Neural cell (in vitro differentiated cells): ENCODE data around the gene CDKN1B. TPM values are rescaled to one million over a fixed set of nuclear protein-coding genes. Genes with fewer than 3 reads are reported as not detected.

Experiments
- H2AFZ ChIP-seq: fragments of 200-600, 300-800 bp; sonication (generic), shearing (Covaris generic); 2 replicates; pipeline ENCODE4 v1.6.0; 2014; ENCODE audit warnings: low read depth, mild to moderate bottlenecking, antibody characterized with exemption, low read length, moderate library complexity
- H3F3A ChIP-seq: fragments of 200-600 bp; shearing (Covaris generic); 2 replicates; pipeline ENCODE4 v1.6.1; 2016; ENCODE audit warnings: mild to moderate bottlenecking, moderate library complexity, mixed read lengths, antibody characterized with exemption, low read length; ENCODE audit not compliant: insufficient read depth, poor library complexity, severe bottlenecking
- H3K27ac ChIP-seq: fragments of 200-600, 300-800 bp; sonication (generic), shearing (Covaris generic); 2 replicates; pipeline ENCODE4 v1.5.1; 2014; ENCODE audit warnings: mild to moderate bottlenecking, low read length, moderate library complexity
- H3K27me3 ChIP-seq: fragments of 300-800, 200-600 bp; sonication (generic), shearing (Covaris generic); 2 replicates; pipeline ENCODE4 v1.6.0; 2014; ENCODE audit warnings: mild to moderate bottlenecking, low read depth, low read length, moderate library complexity; ENCODE audit not compliant: insufficient read depth
- H3K36me3 ChIP-seq: fragments of 300-800, 200-600 bp; sonication (generic), shearing (Covaris generic); 2 replicates; pipeline ENCODE4 v1.5.1; 2014; ENCODE audit warnings: mild to moderate bottlenecking, antibody characterized with exemption, low read length, moderate library complexity; ENCODE audit not compliant: insufficient read depth
- H3K4me2 ChIP-seq: fragments of 300-800, 200-600 bp; sonication (generic), shearing (Covaris generic); 2 replicates; pipeline ENCODE4 v1.6.0; 2014; ENCODE audit warnings: mild to moderate bottlenecking, low read length
- H3K4me3 ChIP-seq: fragments of 300-800, 200-600 bp; sonication (generic), shearing (Covaris generic); 2 replicates; pipeline ENCODE4 v1.5.1; 2014; ENCODE audit warnings: mild to moderate bottlenecking, low read length, moderate library complexity
- H3K79me2 ChIP-seq: fragments of 200-600 bp; shearing (Covaris generic); replicated peaks from 2 replicates; pipeline ENCODE4 v1.6.0; 2014; ENCODE audit warnings: mild to moderate bottlenecking, low read length, moderate library complexity; ENCODE audit not compliant: insufficient read depth
- H3K9ac ChIP-seq: fragments of 300-800, 200-600 bp; sonication (generic), shearing (Covaris generic); 2 replicates; pipeline ENCODE4 v1.6.1; 2016; ENCODE audit warnings: mild to moderate bottlenecking, low read length, mixed read lengths
- H3K9me2 ChIP-seq: fragments of 200-600 bp; shearing (Covaris generic); 2 replicates; pipeline ENCODE4 v1.6.1; 2016; ENCODE audit warnings: mild to moderate bottlenecking, low read length, mixed read lengths; ENCODE audit not compliant: insufficient read depth
- H3K9me3 ChIP-seq: fragments of 200-600, 300-800 bp; sonication (generic), shearing (Covaris generic); 2 replicates; pipeline ENCODE4 v1.6.1; 2016; ENCODE audit warnings: mild to moderate bottlenecking, mixed run types, low read length, moderate library complexity, mixed read lengths
- H4K20me1 ChIP-seq: fragments of 200-600 bp; shearing (Covaris generic); 2 replicates; pipeline ENCODE4 v1.6.1; 2016; ENCODE audit warnings: mild to moderate bottlenecking, mixed run types; ENCODE audit not compliant: insufficient read depth
- CTCF ChIP-seq: fragments of 450-650 bp; IDR thresholded peaks from 2 replicates; pipeline ENCODE4 v1.5.1; 2014; ENCODE audit warnings: antibody characterized with exemption, mild to moderate bottlenecking, moderate library complexity; ENCODE audit not compliant: poor library complexity, severe bottlenecking
- EP300 ChIP-seq: fragments of 450-650 bp; conservative IDR thresholded peaks from 2 replicates; pipeline ENCODE4 v1.6.1; 2014; ENCODE audit warnings: antibody characterized with exemption, mild to moderate bottlenecking, moderate library complexity; ENCODE audit not compliant: poor library complexity, severe bottlenecking
- EZH2 ChIP-seq: fragments of 200-600, 300-800 bp; shearing (Covaris generic), sonication (generic); IDR thresholded peaks from 2 replicates; pipeline ENCODE4 v1.6.1; 2014; ENCODE audit warnings: antibody characterized with exemption, low read length, borderline replicate concordance, mild to moderate bottlenecking; ENCODE audit not compliant: insufficient read depth, poor library complexity, severe bottlenecking
- MXI1 ChIP-seq: fragments of 450-650 bp; conservative IDR thresholded peaks from 2 replicates; pipeline ENCODE4 v1.6.1; 2014; ENCODE audit warnings: antibody characterized with exemption, mild to moderate bottlenecking; ENCODE audit not compliant: poor library complexity, severe bottlenecking
- POLR2AphosphoS5 ChIP-seq: IDR thresholded peaks from 2 replicates; pipeline ENCODE4 v1.6.1; 2012
- RAD21 ChIP-seq: fragments of 450-650 bp; conservative IDR thresholded peaks from 2 replicates; pipeline ENCODE4 v1.6.1; 2014; ENCODE audit warnings: antibody characterized with exemption, mild to moderate bottlenecking, moderate library complexity
- REST ChIP-seq: IDR thresholded peaks from 2 replicates; pipeline ENCODE4 v1.6.1; 2012; ENCODE audit warnings: borderline replicate concordance
- SMC3 ChIP-seq: fragments of 450-650 bp; conservative IDR thresholded peaks from 2 replicates; pipeline ENCODE4 v1.6.1; 2014; ENCODE audit warnings: antibody characterized with exemption, mild to moderate bottlenecking, moderate library complexity; ENCODE audit not compliant: poor library complexity
- TAF1 ChIP-seq: IDR thresholded peaks from 2 replicates; pipeline ENCODE4 v1.6.1; 2012; ENCODE audit warnings: low read depth
- polyA plus RNA-seq: library from polyadenylated mRNA; depleted of rRNA; stranded (reverse); fragments of >200 nt; gene quantifications from 2 replicates; pipeline ENCODE4 v1.2.3, GENCODE V29; 2014

Gene CDKN1B
- polyA plus RNA-seq, 1 donor from 2014 or later = 107 TPM

- Histone ChIP-seq H3K9me2 (no peaks in the 10 kb centered on the region), H3K9ac (peak overlapping the region; percentile 99), H3K36me3 (no peaks in the 10 kb centered on the region), H3K9me3 (no peaks in the 10 kb centered on the region), H3K4me2 (peak overlapping the region; percentile 96), H2AFZ (peak overlapping the region; percentile 73), H3K27ac (peak overlapping the region; percentile 100), H3F3A (peaks cover 11% of the 10 kb centered on the region), H4K20me1 (no peaks in the 10 kb centered on the region), H3K79me2 (peaks cover 44% of the 10 kb centered on the region), H3K27me3 (no peaks in the 10 kb centered on the region), H3K4me3 (peak overlapping the region; percentile 81)
- TF ChIP-seq TAF1 = peak; percentile 96
- TF ChIP-seq EP300 = peak; percentile 83
- no peak for TF ChIP-seq EZH2
- TF ChIP-seq POLR2AphosphoS5 = peak; percentile 98
- peak; percentile 35 for TF ChIP-seq MXI1
- no peak for TF ChIP-seq CTCF
- TF ChIP-seq REST = peak; percentile 100
- no peak for TF ChIP-seq RAD21
- TF ChIP-seq SMC3 = peak; percentile 27
Measured at GRCh38 chr12:12684375-12685106, 32.6 kb upstream of the CDKN1B start.

GRCh38 chr12:12685305-12685704 is 31.9 kb upstream of the CDKN1B start:
- Histone ChIP-seq H3K36me3 (no peaks in the 10 kb centered on the region), H3K9me3 (no peaks in the 10 kb centered on the region), H3K79me2 (peaks cover 36% of the 10 kb centered on the region), H3K4me3 (peak overlapping the region; percentile 81), H3F3A (peaks cover 11% of the 10 kb centered on the region), H4K20me1 (no peaks in the 10 kb centered on the region), H3K27ac (peak overlapping the region; percentile 100), H3K9me2 (no peaks in the 10 kb centered on the region), H3K4me2 (peak overlapping the region; percentile 96), H2AFZ (peak overlapping the region; percentile 48), H3K9ac (peak overlapping the region; percentile 99), H3K27me3 (no peaks in the 10 kb centered on the region)
- no peak for TF ChIP-seq TAF1
- peak; percentile 98 for TF ChIP-seq POLR2AphosphoS5
- TF ChIP-seq RAD21 = no peak
- peak; percentile 62 for TF ChIP-seq MXI1
- TF ChIP-seq EP300 = peak; percentile 90
- peak; percentile 94 for TF ChIP-seq REST
- TF ChIP-seq SMC3 = peak; percentile 36
- no peak for TF ChIP-seq EZH2
